GM21723 (cell line): ENCODE data around the gene TRAPPC2L.

Experiments
- ATAC-seq: cut with Tn5 transposase; IDR thresholded peaks from one replicate; pipeline ENCODE4 v1.9.1; 2021; ENCODE audit warnings: mild to moderate bottlenecking, moderate library complexity; ENCODE audit not compliant: unreplicated experiment

The TRAPPC2L gene

DNA sequence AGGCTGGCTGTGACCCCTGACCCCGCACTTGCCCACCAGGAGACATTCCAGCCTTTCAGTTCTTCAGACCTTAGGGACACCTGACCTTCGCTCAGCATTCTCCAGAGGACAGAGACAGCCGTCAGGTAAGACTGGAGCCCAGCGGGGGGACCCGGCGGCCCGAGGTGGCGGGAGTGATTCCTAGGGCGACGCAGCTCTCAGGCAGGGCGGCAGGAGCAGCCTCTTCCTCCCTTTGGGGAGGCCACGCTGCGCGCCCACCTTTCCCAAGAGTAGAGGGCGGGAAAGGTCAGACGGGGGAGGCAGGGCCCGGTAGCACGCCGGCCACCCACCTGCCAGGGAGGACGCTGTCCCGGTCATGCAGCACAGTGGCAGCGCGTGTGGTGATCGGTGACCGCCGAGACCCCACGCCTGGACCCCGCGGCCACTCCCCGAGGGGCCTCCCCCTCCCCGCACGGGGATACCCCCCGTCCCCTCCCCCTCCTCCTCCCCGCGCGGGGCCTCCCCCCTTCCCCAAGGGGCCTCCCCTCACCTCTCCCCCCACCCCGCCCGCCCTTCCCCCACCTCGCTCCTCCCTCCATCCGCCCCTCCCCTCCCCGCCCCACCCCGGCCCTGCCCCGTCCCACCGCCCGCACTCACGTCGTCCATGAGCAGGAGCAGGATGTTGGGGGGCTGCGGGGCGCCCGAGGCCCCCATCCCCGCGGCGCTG, 652 bp upstream of the TRAPPC2L start:
- ATAC-seq = no peak

DNA sequence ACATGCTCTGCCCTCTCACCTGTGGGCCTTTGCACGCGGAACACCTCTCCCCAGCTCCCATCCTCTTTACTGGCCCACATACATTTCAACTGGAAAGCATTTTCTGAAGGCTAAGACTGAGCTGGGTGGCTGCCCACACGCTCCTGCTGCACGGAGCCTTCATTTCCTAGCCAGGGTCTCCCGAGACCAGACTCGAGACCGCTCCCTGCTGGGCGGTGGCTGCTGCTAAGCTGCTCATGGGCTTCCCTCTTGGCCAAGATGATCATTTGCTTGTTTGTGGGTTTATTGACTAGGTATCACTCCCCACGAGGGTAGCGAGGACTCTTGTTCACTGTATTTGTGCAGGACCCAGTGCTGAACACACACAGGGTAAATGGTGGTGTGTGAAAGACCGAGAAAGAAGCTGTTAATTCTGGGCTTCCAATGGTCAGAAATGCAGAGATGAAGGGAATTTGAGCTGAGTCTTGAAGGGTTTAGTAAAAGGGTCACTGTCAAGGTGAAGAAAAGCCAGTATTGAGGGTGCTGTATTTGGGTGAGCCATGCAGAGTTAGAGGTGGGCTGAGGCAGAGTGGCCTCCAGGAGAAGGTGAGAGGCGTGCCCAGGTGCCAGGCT, 907 bp downstream of the TRAPPC2L start:
- ATAC-seq = no peak

DNA sequence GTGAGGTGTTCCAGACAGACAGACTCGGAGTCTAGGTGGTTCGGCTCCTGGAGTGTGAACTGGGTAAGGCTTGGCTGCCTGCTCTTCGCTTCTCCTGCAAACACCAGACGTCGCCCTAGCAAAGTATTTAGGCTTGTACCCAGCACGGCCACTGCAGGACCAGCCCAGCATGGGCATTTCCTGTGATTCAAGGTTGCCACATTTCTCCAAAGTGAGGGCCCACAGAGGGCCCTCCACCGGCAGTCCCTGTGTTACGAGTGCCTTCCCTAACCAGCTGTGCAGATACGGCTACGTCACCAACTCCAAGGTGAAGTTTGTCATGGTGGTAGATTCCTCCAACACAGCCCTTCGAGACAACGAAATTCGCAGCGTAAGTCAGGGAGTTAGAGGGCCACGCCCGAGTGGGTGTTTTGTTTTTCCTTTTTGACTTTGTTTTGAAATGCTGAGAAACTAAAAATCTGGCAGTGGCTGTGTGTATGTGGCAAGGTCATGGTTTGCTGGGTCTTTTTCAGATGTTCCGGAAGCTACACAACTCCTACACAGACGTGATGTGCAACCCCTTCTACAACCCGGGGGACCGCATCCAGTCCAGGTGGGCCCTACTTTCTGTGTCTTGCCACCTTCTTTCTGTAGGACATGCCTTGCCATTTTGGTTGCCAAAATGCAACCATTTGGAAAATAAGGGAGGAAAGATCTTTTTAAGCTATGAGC, 2.6 kb downstream of the TRAPPC2L start:
- ATAC-seq = no peak

DNA sequence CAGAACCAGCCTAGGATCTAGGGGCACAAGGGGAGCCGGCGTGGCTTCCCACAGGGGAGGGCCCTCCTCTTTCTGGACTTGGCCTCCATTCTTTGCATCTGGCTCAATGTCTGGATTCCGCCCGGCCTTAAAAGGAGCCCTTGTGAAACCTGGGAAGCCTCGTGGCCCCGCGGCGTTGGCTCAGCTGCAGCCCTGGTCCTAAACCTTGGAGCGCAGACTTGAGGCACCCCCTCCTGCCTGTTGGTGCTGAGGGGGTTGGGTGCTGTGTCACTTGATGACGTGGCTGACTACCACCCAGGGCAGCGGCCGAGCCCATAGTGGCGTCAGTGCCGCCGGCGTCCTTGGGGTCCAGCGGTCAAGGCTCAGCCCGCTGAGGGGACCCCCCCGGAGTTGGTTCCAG, 4.4 kb downstream of the TRAPPC2L start:
- ATAC-seq = no peak

DNA sequence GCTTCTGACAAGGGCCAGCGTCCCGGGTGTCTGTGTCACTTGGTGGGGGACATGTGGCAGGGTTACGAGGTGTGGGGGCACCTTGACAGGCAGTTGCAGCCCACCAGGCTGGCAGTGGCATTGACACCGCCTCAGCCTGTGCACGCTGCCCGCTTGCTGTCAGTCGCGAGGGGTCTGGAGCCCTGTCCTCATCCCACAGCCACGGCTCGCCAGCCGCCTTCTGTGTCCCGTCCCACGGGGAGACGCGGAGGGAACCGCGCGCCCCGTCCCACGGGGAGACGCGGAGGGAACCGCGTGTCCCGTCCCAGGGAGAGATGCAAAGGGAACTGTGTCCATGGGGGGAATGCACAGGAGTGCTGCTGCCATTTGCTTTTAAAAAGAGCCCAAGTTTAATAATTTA, 6.0 kb downstream of the TRAPPC2L start:
- no peak for ATAC-seq

DNA sequence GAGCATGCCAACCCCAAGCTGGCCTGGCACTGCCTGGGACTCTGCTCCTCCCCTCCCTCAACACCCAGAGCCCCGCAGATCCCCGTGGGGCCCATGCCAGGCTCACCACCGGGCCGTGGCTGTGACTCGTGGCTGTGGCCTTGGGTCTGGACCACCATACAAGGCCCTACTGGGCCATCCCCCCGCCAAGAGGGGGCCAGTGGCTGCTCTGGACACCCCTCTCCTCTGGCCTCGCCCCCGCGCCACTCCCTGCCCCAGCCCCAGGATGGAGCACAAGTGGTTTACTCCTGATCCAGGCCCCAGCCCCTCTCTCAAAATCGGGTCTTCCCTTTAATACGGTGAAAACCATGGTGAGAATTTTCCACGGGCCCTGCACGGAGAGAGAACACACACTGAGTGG, 6.5 kb downstream of the TRAPPC2L start:
- no peak for ATAC-seq

DNA sequence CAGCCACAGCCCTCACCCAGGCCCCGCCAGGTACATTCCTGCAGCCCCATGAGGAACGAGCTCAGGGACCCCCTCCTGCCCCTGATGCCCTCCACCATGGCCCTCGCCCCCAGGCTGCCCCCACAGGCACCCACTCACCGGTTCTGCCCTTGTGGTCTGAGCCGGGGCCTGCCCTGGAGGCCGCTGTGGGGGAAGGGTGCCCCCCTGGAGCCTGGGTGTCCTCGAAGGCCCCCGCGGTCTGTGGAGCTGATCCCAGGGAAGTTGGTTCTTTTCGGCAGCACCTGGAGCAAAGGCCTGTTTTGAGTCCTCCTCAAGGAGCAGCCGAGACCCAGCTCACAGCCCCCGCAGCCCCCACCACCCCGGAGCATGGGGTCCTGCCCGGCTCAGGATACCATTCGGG, 7.2 kb downstream of the TRAPPC2L start:
- no peak for ATAC-seq

DNA sequence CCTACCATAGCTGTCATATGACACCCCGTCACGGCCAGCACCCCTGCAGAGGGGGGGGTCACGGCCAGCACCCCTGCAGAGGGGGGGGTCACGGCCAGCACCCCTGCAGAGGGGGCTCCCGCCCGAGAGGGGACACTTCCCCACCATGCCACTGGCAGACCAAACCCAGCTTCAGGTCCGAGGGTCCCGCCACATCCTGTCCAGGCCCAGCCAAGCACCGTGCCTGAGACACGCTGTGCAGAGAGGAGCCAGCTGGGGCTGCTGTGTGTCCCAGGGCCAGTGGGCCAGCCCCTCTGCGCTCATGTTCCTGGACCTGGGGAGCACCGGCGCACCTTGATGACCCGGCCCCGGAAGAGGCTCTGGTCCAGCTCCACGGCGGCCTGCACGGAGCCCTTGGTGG, 7.6 kb downstream of the TRAPPC2L start:
- ATAC-seq = no peak

DNA sequence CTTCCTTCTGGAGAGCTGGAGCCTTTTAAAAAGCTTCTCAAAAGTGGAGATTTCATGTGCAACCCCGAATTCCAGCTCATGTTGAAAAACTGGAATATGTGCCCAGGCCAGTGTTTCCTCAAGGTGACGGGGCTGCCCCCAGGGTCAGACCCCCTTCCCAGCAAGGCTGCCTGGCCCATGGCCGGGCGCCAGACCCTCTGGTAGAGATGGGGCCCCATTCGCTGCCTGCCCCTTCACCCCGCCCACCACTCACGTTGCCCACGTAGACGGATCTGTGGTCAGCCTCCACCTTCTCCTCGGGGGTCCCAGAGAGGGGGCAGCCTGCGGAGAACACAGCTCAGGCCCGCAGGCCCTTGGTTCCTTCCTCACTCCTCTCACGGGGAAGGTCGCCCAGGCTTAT, 8.4 kb downstream of the TRAPPC2L start:
- no peak for ATAC-seq

DNA sequence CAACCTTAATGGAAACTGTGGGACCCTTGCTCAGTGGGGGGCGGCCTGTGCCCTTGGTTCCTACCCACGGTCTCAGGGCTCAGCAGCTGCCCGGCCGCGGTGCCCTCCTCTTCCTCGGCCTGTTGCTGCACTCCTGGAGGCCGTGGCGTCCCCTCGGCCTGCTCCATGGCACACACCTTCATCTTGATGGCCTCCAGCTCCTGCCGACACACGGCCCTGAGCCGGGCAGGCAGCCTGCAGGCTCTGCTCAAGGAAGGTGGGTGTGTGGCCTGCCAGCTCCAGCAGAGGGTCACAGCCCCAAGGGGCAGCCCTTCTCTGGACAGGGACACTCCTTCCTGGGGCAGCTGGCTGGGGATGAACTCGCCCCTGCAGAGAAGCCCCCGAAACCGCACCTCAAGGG, 8.8 kb downstream of the TRAPPC2L start:
- no peak for ATAC-seq

DNA sequence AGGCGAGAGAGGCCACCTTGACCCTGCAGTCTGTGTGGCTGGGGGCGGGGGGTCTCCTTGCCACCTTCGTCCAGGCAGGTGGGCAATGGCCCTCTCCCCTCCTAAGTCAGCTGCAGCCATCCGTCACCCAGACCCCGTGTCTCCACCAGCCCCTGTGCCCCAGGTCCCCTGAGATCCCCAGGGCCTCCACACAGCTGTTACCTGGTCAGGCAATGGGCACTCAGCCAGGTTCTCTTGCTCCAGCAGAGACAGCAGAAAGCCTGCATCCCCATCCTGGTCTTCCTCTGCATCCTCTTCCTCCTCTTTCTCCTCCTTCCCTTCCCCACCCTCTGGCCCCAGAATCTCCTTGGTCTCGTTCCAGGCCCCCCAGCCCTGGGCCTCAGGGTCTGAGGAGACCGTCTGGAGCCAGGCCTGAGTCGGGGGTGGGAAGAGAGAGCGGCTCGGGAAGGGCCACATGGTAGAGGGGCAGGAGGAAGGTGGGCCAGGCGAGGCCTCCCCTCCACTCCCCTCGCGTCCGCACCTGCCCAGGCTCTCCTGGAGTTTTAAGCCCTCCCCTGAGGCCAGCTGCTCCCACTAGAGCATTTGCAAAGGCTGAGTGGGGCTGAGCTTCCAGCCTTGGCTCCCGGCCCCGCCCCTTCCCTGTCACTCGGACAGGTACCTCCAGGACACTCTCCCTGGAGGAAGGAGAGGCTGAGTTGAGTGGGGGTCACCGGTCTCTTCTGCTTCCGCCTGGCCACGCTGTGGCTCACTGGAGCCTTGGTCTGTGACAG, 9.4 kb downstream of the TRAPPC2L start, which contains the start of gene PABPN1L:
Gene PABPN1L, minus strand, starts transcription at position 510 of the 770 bp plus-strand sequence. Its CDS starts 54 bp downstream, at position 456.
- ATAC-seq = no peak

DNA sequence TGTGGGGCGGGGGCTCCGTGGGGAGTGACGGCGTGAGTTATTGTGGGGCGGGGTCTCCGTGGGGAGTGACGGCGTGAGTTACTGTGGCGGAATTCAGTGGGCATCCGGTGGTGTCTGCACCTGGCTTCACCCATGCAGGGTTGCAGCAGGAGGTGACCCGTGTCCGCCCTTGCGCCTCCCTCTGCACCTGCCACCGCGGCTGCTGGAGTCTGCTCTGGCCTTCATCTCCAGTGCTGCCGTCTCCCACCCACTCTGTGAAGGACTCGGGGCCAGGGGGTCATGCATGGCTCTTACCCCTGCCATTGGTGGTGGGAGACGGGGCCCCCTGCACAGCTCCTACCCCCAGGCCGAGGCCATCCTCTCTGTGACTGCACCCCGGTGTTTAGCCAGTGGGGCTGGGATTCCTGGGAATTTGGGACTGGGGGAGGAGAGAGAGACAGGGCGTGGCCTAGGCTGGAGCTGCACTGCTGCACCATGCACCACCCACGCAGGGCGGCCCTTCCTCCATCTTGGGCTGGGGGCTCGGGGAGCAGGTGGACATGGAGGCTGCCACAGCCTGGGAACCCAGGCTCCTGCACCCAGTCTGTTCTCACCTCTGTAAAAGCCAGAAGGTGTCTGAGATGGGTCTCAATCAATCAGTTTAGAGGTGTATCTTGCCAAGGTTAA, 10.8 kb downstream of the TRAPPC2L start:
- ATAC-seq = no peak

DNA sequence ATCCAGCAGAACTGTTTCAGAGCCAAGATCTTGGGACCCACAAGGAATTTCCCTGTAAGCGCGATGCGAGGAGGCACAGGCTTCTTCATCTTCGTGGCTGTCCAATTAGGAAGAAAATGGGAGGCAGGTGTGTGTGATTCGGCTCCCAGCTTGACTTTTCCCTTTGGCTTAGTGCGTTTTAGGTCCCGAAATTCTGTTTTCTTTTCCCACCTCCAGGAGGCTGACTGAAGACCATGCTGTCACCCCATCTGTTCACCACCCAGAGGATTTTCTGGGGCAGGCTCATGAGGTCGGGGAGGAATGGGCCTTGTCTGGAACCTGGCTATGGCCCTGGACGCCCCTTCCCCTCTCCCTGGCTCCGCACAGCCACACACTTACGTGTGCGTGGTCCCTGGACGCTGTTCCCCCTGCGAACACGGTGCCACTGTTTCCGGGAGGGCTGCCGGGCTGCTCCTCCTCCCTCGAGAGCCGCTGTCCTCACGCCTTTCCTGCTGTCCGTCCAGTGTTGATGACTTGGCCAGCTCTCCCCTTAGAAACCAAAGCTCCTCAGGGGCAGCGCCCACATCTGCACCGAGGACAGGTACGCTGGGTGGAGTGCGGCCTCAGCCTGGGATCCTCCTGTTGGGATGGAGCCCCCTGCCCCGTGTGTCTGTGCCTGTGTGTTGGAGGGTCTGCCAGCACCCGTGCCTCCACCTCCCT, 12.2 kb downstream of the TRAPPC2L start:
- no peak for ATAC-seq

DNA sequence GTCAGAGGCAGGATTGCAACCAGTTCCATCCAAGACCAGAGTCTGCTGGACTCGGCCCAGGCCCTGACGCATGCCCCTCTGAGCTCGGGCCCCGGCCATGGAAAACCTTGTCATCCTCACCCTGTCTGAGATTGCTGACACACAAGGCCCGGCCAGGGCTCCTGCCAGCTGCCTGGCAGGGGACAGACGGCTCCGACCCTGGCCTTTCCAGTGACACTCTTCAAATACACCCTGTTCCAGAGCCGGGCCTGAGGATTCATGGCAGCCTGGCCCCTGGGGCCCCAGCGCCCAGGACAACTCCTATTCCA, 12.7 kb downstream of the TRAPPC2L start:
- ATAC-seq = no peak

DNA sequence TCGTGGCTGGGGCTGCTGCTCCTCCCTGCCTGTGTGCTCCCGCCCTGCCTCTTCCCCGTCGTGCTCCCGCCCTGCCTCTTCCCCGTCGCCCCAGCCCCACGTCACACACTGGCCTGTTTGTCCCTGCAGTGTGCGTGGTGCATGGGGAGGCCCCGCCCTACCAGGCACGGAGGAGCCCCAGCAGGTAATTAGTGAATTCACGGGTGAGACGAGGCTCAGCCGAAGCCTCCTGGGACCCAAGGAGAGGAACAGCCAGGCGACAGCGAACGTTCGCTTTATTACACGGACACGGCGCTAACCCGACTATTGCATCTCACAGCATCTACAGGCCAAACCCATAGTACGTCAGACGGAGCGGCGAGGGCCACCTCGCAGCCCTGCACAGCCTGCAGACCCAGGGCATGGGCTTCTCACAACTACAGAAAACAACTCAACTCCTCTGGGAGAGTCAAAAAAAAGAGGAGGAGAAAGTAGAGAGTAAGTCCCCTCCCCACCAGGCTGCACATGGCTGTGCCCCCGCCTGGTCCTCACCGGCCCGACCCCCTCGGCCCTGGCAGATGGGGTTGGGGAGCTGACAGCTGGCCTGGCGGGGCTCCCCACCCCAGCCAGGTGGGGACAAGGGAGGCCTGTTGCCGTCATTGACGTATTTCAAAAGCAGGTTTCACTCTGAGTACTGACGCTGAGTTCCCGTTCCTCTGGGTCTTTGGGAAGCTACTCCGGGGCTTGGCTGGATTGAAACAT, 13.9 kb downstream of the TRAPPC2L start:
- no peak for ATAC-seq

DNA sequence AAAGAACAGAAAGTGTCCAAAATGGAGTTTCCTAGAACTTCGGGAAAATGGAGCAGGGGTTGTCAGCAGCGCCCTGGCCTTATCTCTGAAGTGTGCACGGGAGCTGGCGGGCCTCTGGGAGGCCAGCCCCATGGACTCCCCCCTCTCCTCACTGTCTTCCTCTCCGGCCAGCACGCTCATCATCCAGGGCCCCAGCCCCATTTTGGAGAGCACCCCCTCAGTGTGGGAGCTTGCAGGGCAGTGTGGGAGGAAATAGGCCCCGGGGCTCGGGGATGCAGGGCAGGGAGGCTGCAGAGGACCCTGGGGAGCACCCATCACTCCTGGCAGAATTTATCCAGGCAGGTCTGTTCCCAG, 14.4 kb downstream of the TRAPPC2L start:
- ATAC-seq = no peak

DNA sequence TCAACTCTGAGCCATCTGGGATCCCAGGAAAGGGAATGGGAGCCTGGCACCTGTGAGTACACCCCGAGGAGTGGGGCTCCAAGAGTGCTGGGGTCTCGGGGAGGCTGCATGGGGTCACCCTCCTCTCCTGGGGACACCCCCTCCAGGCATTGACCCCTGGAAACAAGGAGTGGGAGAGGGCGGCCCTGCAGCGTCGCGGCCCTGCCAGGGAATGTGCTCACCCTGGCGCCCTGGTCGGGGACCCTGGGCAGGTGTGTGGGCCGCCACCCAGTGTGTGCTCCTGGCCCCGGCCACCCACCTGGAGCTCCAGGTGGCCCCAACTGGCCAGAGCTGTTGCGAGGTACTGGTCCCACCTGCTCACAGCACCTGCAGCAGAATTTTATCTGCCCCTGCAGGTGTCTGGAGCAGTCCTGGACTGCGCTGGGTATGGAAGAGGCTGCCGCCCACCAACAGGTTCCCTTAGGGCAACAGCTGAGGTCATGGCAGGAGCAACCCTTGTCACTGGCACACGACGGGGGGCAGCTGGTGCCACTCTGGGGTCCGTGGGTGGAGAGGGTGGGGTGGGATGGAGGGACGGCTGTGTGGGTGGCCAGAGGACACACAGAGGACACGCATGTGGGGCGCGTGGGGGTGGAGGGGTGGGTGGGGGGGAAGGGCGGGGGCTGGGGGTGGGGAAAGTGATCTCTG, 14.9 kb downstream of the TRAPPC2L start:
- no peak for ATAC-seq

DNA sequence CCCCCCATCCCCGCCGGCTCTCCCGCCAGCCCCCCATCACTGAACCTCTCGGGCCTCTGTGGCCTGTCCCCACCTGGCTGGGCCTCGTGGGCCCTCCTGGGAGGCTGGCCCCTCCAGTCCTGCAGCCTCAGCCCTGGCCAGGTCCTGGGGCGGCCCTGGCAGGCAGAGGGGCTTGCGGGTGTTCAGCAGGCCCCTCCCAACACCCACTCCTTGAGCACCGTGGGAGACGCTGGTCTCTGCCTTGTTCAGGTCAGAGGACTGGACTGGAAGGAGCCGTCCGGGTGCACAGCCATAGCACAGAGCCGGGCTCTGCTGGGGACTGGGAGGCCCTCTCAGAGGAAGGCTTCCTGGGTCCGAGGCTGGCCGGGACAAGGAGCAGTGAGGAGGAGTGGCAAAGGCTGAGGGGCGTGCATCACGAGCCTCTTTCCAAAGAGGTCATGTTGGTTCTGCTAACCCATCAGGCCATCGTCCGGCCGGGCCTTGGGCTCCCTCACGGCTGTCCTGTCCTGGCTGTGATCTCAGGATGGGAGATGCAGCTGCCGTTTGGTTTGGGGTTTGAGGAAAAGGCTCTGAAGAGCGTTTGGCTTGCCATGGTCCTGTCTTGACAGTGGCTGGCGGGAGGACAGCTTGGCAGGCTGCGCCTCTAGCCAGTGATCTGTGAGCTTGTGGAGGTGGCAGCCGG, 15.9 kb downstream of the TRAPPC2L start:
- ATAC-seq = no peak
